HCT116 (cell line): Measurements from ENCODE around the gene SHC4. TPM values are rescaled to one million over a fixed set of nuclear protein-coding genes. Genes with fewer than 3 reads are reported as not detected.

ENCODE experiments used
- ATAC-seq: fragments of 200-7000 bp; cut with Tn5 transposase; 2 replicates; pipeline ENCODE4 v1.9.1; 2020; ENCODE audit warnings: mild to moderate bottlenecking, moderate library complexity
- BruUV-seq: library from RNA; stranded (reverse); fragments of 400-500 nt; replicated peaks from 2 replicates; lab custom pipeline; 2021; lab: Mats Ljungman, UMichigan
- CTCF ChIA-PET: fragments of 300-600 bp; sonication (Branson Sonifier 250); formaldehyde crosslinking; loops from one replicate; lab custom pipeline; 2021; ENCODE audit warnings: antibody characterized with exemption; lab: Charles Lee
- POLR2A ChIA-PET: fragments of 300-600, 350-600 bp; sonication (Branson Sonifier 250); formaldehyde crosslinking; loops from one replicate; lab custom pipeline; 2021; ENCODE audit warnings: antibody characterized with exemption; lab: Charles Lee
- RAD21 ChIA-PET, 2 experiments: fragments of 300-600 bp; sonication (Branson Sonifier 250); formaldehyde crosslinking; loops; one replicate each; lab custom pipeline; 2023; ENCODE audit warnings: low total read pairs in 2 of 2; ENCODE audit not compliant: uncharacterized antibody in 2 of 2, unreplicated experiment in 2 of 2, low non-redundant PET in 1 of 2; lab: Charles Lee
- DNase-seq: peaks from one replicate; pipeline ENCODE4 v3.0.0-alpha.2; 2010; ENCODE audit warnings: low read depth, low spot score
- H2AFZ ChIP-seq: fragments of 200-600 bp; shearing (Covaris generic), sonication (generic); 2 replicates; pipeline ENCODE4 v1.6.1; 2017; ENCODE audit warnings: low read depth, mixed run types, mixed read lengths, antibody characterized with exemption, low read length; ENCODE audit not compliant: poor library complexity, severe bottlenecking
- H3K27ac ChIP-seq: 2 replicates; pipeline ENCODE4 v1.5.1; 2012; ENCODE audit warnings: low read depth, low read length
- H3K27me3 ChIP-seq: fragments of 200-600 bp; sonication (generic); 2 replicates; pipeline ENCODE4 v1.6.1; 2016; ENCODE audit warnings: mixed run types, low read length, mixed read lengths; ENCODE audit not compliant: insufficient read depth
- H3K36me3 ChIP-seq, 2 experiments: fragments of 200-500 bp in 1 of 2; fragments of 200-600 bp in 1 of 2; sonication (Bioruptor generic) in 1 of 2; sonication (generic) in 1 of 2; 2 replicates each; pipeline versions ENCODE4 v1.5.1 to v1.6.1; 2014 to 2016; ENCODE audit warnings: low read length in 2 of 2, inconsistent platforms in 1 of 2, mixed read lengths in 1 of 2, mixed run types in 1 of 2; ENCODE audit not compliant: insufficient read depth in 2 of 2, control insufficient read depth in 1 of 2
- H3K4me1 ChIP-seq, 2 experiments: fragments of 200-600 bp in 1 of 2; sonication (generic) in 1 of 2; 2 replicates each; pipeline versions ENCODE4 v1.5.1 to v1.6.1; 2012 to 2017; ENCODE audit warnings: low read length in 2 of 2, inconsistent platforms in 1 of 2, mild to moderate bottlenecking in 1 of 2, mixed read lengths in 1 of 2, mixed run types in 1 of 2, moderate library complexity in 1 of 2; ENCODE audit not compliant: insufficient read depth in 2 of 2, control insufficient read depth in 1 of 2
- H3K4me2 ChIP-seq: fragments of 200-600 bp; sonication (generic); 2 replicates; pipeline ENCODE4 v1.6.1; 2017; ENCODE audit warnings: mixed run types, low read length, mixed read lengths
- H3K4me3 ChIP-seq, 2 experiments: fragments of 200-600 bp in 1 of 2; sonication (generic) in 1 of 2; replicated peaks in 1 of 2; 2 replicates each; pipeline ENCODE4 v1.5.1; 2011 to 2016; ENCODE audit warnings: low read length in 2 of 2, control low read depth in 1 of 2, low read depth in 1 of 2, mild to moderate bottlenecking in 1 of 2, mixed read lengths in 1 of 2, mixed run types in 1 of 2
- H3K79me2 ChIP-seq: fragments of 200-600 bp; sonication (generic); 2 replicates; pipeline ENCODE4 v1.6.1; 2017; ENCODE audit warnings: mild to moderate bottlenecking, mixed run types, low read length, moderate library complexity, mixed read lengths; ENCODE audit not compliant: insufficient read depth
- H3K9ac ChIP-seq: fragments of 200-600 bp; sonication (generic); 2 replicates; pipeline ENCODE4 v1.6.1; 2016; ENCODE audit warnings: low read length, mixed read lengths
- H3K9me2 ChIP-seq: fragments of 200-600 bp; sonication (generic), shearing (Covaris generic); 2 replicates; pipeline ENCODE4 v1.6.1; 2017; ENCODE audit warnings: mixed run types, mild to moderate bottlenecking, moderate library complexity; ENCODE audit not compliant: insufficient read depth
- H3K9me3 ChIP-seq, 2 experiments: fragments of 200-500 bp in 1 of 2; fragments of 200-600 bp in 1 of 2; sonication (Bioruptor generic) in 1 of 2; sonication (generic) in 1 of 2; 2 replicates each; pipeline ENCODE4 v1.6.1; 2014 to 2017; ENCODE audit warnings: low read length in 2 of 2, mixed read lengths in 2 of 2, inconsistent platforms in 1 of 2, low read depth in 1 of 2, mild to moderate bottlenecking in 1 of 2, mixed run types in 1 of 2, moderate library complexity in 1 of 2; ENCODE audit not compliant: control insufficient read depth in 1 of 2, insufficient read depth in 1 of 2
- H4K20me1 ChIP-seq: fragments of 200-600 bp; sonication (generic), shearing (Covaris generic); 2 replicates; pipeline ENCODE4 v1.6.1; 2017; ENCODE audit warnings: mixed run types, mild to moderate bottlenecking, moderate library complexity; ENCODE audit not compliant: insufficient read depth
- ATF3 ChIP-seq: IDR thresholded peaks from 2 replicates; pipeline ENCODE4 v1.6.1; 2012
- CBX3 ChIP-seq: IDR thresholded peaks from 2 replicates; pipeline ENCODE4 v1.6.1; 2012; ENCODE audit warnings: low read depth
- CEBPB ChIP-seq: IDR thresholded peaks from 2 replicates; pipeline ENCODE4 v1.6.1; 2012; ENCODE audit warnings: low read depth
- CTCF ChIP-seq, 3 experiments: fragments of 200-600 bp in 1 of 3; sonication (generic) in 1 of 3; IDR thresholded peaks in 2 of 3; conservative IDR thresholded peaks in 1 of 3; 2 replicates each; pipeline ENCODE4 v1.5.1; 2012 to 2017; ENCODE audit warnings: low read depth in 2 of 3, low read length in 2 of 3, antibody characterized with exemption in 1 of 3, borderline replicate concordance in 1 of 3, control low read depth in 1 of 3, mild to moderate bottlenecking in 1 of 3, mixed read lengths in 1 of 3, mixed run types in 1 of 3, moderate library complexity in 1 of 3; ENCODE audit not compliant: insufficient read depth in 1 of 3
- EGR1 ChIP-seq: IDR thresholded peaks from 2 replicates; pipeline ENCODE4 v1.6.1; 2012; ENCODE audit warnings: low read depth
- ELF1 ChIP-seq: IDR thresholded peaks from 2 replicates; pipeline ENCODE4 v1.6.1; 2012; ENCODE audit warnings: low read depth, borderline replicate concordance
- EZH2 ChIP-seq: fragments of 200-600 bp; sonication (generic); IDR thresholded peaks from 2 replicates; pipeline ENCODE4 v1.6.1; 2017; ENCODE audit warnings: antibody characterized with exemption, mixed run types
- EZH2phosphoT487 ChIP-seq: fragments of 200-600 bp; IDR thresholded peaks from 2 replicates; pipeline ENCODE4 v1.6.1; 2018; ENCODE audit warnings: antibody characterized with exemption, borderline replicate concordance
- FOSL1 ChIP-seq: IDR thresholded peaks from 2 replicates; pipeline ENCODE4 v1.6.1; 2012; ENCODE audit warnings: low read depth
- JUND ChIP-seq: IDR thresholded peaks from 2 replicates; pipeline ENCODE4 v1.6.1; 2012
- MAX ChIP-seq: IDR thresholded peaks from 2 replicates; pipeline ENCODE4 v1.6.1; 2012
- POLR2AphosphoS5 ChIP-seq: IDR thresholded peaks from 2 replicates; pipeline ENCODE4 v1.6.1; 2011; ENCODE audit warnings: mild to moderate bottlenecking, low read depth, low read length, moderate library complexity
- RAD21 ChIP-seq: IDR thresholded peaks from 2 replicates; pipeline ENCODE4 v1.6.1; 2012; ENCODE audit warnings: low read depth, mild to moderate bottlenecking
- SIN3A ChIP-seq: IDR thresholded peaks from 2 replicates; pipeline ENCODE4 v1.6.1; 2012; ENCODE audit warnings: low read depth
- SP1 ChIP-seq: IDR thresholded peaks from 2 replicates; pipeline ENCODE4 v1.6.1; 2012; ENCODE audit warnings: low read depth
- SRF ChIP-seq: IDR thresholded peaks from 2 replicates; pipeline ENCODE4 v1.6.1; 2012; ENCODE audit warnings: low read depth
- TCF7L2 ChIP-seq: IDR thresholded peaks from 2 replicates; pipeline ENCODE4 v1.7.0; 2011; ENCODE audit warnings: borderline replicate concordance, inconsistent platforms; ENCODE audit not compliant: insufficient read depth, insufficient read length; ENCODE audit errors: extremely low read depth
- YY1 ChIP-seq: IDR thresholded peaks from 2 replicates; pipeline ENCODE4 v1.6.1; 2011; ENCODE audit warnings: low read length, low read depth, moderate library complexity, mild to moderate bottlenecking; ENCODE audit not compliant: insufficient replicate concordance; ENCODE audit errors: extremely low read depth
- ZFX ChIP-seq: fragments of 450-650 bp; IDR thresholded peaks from 2 replicates; pipeline ENCODE4 v1.6.1; 2017
- intact Hi-C: fragments of 100-400 bp; cut with micrococcal nuclease; formaldehyde crosslinking; loops from 2 replicates; pipeline ENCODE4 v1.10.0; 2022
- total RNA-seq: library from RNA; stranded (reverse); gene quantifications from one replicate; pipeline ENCODE4 v1.2.1, GENCODE V29; 2021; ENCODE audit not compliant: unreplicated experiment

SHC4 gene
- total RNA-seq, 1 experiment from 2014 or later: 0.44 TPM

GRCh38 chr15:48842501-48842900 lies 121.2 kb downstream of the SHC4 start:
- ATAC-seq (no peak), DNase-seq (no peak)
- no peaks in the 10 kb centered on the region for H3K36me3 ChIP-seq
- H3K9me2 ChIP-seq: no peaks in the 10 kb centered on the region
- H3K4me1 ChIP-seq: no peaks in the 10 kb centered on the region
- H4K20me1 ChIP-seq: no peaks in the 10 kb centered on the region
- ChIA-PET POLR2A (no interaction called here), RAD21 (no interaction called here)
- no peaks in the 10 kb centered on the region for H3K9me3 ChIP-seq
- no peak overlapping the region for H3K9ac ChIP-seq
- H3K79me2 ChIP-seq: no peaks in the 10 kb centered on the region
- no peak overlapping the region for H3K27ac ChIP-seq
- no peak overlapping the region for H3K4me2 ChIP-seq
- no peak overlapping the region for H3K4me3 ChIP-seq
- intact Hi-C loops: no loop called here
- no peak overlapping the region for H2AFZ ChIP-seq
- BruUV-seq: no TSS peak
- TF ChIP-seq CTCF (IDR thresholded peaks at IDR 0.05 in 2 of 3, conservative IDR thresholded peaks at IDR 0.05 in 1 of 3; ENCODE audit: borderline replicate concordance in 1 of 3, insufficient read depth in 1 of 3, low read depth in 2 of 3, low read length in 2 of 3) (no peak), EZH2phosphoT487 (no peak), FOSL1 (no peak), EZH2 (no peak), SIN3A (no peak), YY1 (no peak), TCF7L2 (no peak), ELF1 (no peak), EGR1 (no peak), RAD21 (no peak), POLR2AphosphoS5 (no peak), MAX (no peak), ATF3 (no peak), SRF (no peak), ZFX (no peak), JUND (no peak), CEBPB (no peak), CBX3 (no peak), SP1 (no peak)
- TF ChIP-seq, all 23 proteins: peak for 0
- H3K27me3 ChIP-seq: no peaks in the 10 kb centered on the region
- CTCF ChIA-PET: no interaction called here
